GM21360 (cell line): Measurements from ENCODE around the gene ZNF559.

ENCODE experiments used
- ATAC-seq: cut with Tn5 transposase; IDR thresholded peaks from one replicate; pipeline ENCODE4 v1.9.1; 2021; ENCODE audit warnings: mild to moderate bottlenecking, moderate library complexity; ENCODE audit not compliant: unreplicated experiment

The ZNF559 gene

DNA sequence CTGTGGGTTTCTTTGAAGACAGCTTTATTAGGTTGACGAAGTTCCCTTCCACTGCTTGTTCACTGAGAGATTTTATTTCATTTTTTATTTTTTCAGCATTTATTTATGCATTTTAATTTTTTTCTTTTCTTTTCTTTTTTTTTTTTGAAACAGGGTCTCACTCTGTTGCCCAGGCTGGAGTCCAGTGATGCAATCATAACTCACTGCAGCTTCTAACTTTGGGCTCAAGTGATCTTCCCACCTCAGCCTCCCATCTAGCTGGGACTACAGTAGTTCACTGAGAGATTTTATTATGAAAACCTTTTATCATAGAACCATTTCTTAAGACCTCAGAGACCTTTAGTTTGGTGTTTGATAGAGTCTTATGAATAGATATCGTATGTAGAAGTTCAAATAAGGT is 28.5 kb downstream of the ZNF559 start:
- ATAC-seq: no peak

- ATAC-seq: no peak
These were observed 29.0 kb downstream of the ZNF559 start for GRCh38 chr19:9353011-9353410.

- ATAC-seq: no peak
These were observed 30.7 kb downstream of the ZNF559 start for GRCh38 chr19:9354651-9355050.

DNA sequence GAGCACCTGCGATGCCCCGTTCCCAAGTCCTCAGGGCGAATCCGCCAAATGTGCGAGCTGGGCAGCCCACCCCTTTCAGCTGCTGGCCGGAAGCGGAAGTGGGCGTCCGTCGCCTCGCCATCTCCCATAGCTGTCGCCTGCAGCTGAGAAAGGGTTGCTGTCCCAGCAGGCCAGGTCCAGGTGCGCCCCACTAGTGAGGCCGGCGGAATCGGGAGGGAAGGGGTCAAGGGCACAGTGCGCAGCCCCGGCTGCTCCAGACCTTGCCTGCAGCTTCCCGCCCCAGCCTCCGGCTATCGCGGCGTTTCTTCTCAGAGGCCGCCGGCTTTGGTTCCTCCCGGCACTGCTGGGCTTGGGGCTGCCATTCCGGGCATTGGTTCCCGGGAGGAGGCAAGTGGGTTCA is 38.9 kb downstream of the ZNF559 start, which contains the start of gene ZNF177:
TSS of gene ZNF177 (plus strand) at position 109 of the 400 bp plus-strand sequence. CDS start 15,299 bp downstream, outside the sequence.
- ATAC-seq: no peak

- ATAC-seq: no peak
These were observed 47.0 kb downstream of the ZNF559 start for GRCh38 chr19:9370738-9371619.

GRCh38 chr19:9381361-9381785 is 57.4 kb downstream of the ZNF559 start:
- ATAC-seq: no peak
